B cell (primary cell): ENCODE results near the gene DYNC2H1. TPM values are rescaled to one million over a fixed set of nuclear protein-coding genes. Genes with fewer than 3 reads are reported as not detected.

Experiments used
- ATAC-seq: fragments of 200-7000 bp; cut with Tn5 transposase; one replicate; pipeline ENCODE4 v1.10.0; 2021; ENCODE audit warnings: low read depth, mild to moderate bottlenecking, moderate number of reproducible peaks, moderate library complexity
- CTCF ChIA-PET: fragments of 350-600 bp; sonication (Branson Sonifier 250); formaldehyde crosslinking; loops from one replicate; lab custom pipeline; 2021; ENCODE audit warnings: antibody characterized with exemption, inconsistent platforms; lab: Charles Lee
- POLR2A ChIA-PET: fragments of 350-600 bp; sonication (Branson Sonifier 250); formaldehyde crosslinking; loops from one replicate; lab custom pipeline; 2021; ENCODE audit warnings: antibody characterized with exemption; lab: Charles Lee
- DNase-seq: peaks from one replicate; pipeline ENCODE4 v3.0.0; 2013
- H2AFZ ChIP-seq: 2 replicates; pipeline ENCODE4 v1.6.1; 2012; ENCODE audit warnings: mild to moderate bottlenecking, low read depth, low read length; ENCODE audit not compliant: insufficient read depth, poor library complexity, severe bottlenecking
- H3K27ac ChIP-seq, 2 donors: 1 replicate in 1 of 2; 2 replicates in 1 of 2; pipeline ENCODE4 v1.5.1; 2012 to 2013; ENCODE audit warnings: low read length in 2 of 2, mild to moderate bottlenecking in 2 of 2, moderate library complexity in 1 of 2
- H3K27me3 ChIP-seq, 4 experiments: fragments of 200-600 bp in 1 of 4; sonication (generic) in 1 of 4; replicated peaks in 1 of 4; 1 replicate in 2 of 4; 2 replicates in 2 of 4; pipeline versions ENCODE4 v1.6.1 to v1.7.0; 2013 to 2016; ENCODE audit warnings: low read length in 3 of 4, mild to moderate bottlenecking in 2 of 4, mixed read lengths in 1 of 4, moderate library complexity in 1 of 4; ENCODE audit not compliant: insufficient read depth in 4 of 4, control insufficient read depth in 3 of 4; ENCODE audit errors: control extremely low read depth in 1 of 4
- H3K36me3 ChIP-seq, 2 experiments: replicated peaks in 1 of 2; 1 replicate in 1 of 2; 2 replicates in 1 of 2; pipeline versions ENCODE4 v1.6.1 to v1.7.1; 2013; ENCODE audit warnings: low read length in 1 of 2; ENCODE audit not compliant: insufficient read depth in 2 of 2, control insufficient read depth in 1 of 2; ENCODE audit errors: control extremely low read depth in 1 of 2, extremely low read depth in 1 of 2
- H3K4me1 ChIP-seq, 2 donors: fragments of 200-600 bp in 1 of 2; sonication (generic) in 1 of 2; 1 replicate in 1 of 2; 2 replicates in 1 of 2; pipeline versions ENCODE4 v1.5.1 to v1.6.1; 2013 to 2017; ENCODE audit warnings: low read length in 2 of 2; ENCODE audit not compliant: control insufficient read depth in 2 of 2, insufficient read depth in 2 of 2
- H3K4me2 ChIP-seq: replicated peaks from 2 replicates; pipeline ENCODE3; 2012; ENCODE audit warnings: mild to moderate bottlenecking, low read depth, low read length; ENCODE audit not compliant: poor library complexity, severe bottlenecking
- H3K4me3 ChIP-seq, 5 experiments: fragments of 200-600 bp in 1 of 5; sonication (generic) in 1 of 5; 1 replicate in 3 of 5; 2 replicates in 2 of 5; pipeline versions ENCODE4 v1.5.1 to v1.7.0; 2011 to 2016; ENCODE audit warnings: low read length in 4 of 5, mild to moderate bottlenecking in 4 of 5, low read depth in 2 of 5, control low read depth in 1 of 5, moderate library complexity in 1 of 5; ENCODE audit not compliant: insufficient read depth in 1 of 5; ENCODE audit errors: control extremely low read depth in 1 of 5, extremely low read depth in 1 of 5
- H3K79me2 ChIP-seq: fragments of 200-600 bp; sonication (generic); one replicate; pipeline ENCODE4 v1.6.0; 2016; ENCODE audit warnings: low read length; ENCODE audit not compliant: control insufficient read depth, insufficient read depth
- H3K9ac ChIP-seq: fragments of 200-600 bp; sonication (generic); 2 replicates; pipeline ENCODE4 v1.6.1; 2017; ENCODE audit warnings: mild to moderate bottlenecking, low read length, moderate library complexity
- H3K9me3 ChIP-seq, 3 donors: one replicate each; pipeline versions ENCODE4 v1.6.1 to v1.7.1; 2013; ENCODE audit warnings: low read length in 2 of 3; ENCODE audit not compliant: control insufficient read depth in 2 of 3, insufficient read depth in 1 of 3; ENCODE audit errors: control extremely low read depth in 1 of 3
- H4K20me1 ChIP-seq: 2 replicates; pipeline ENCODE4 v1.6.0; 2012; ENCODE audit warnings: mild to moderate bottlenecking, low read length; ENCODE audit not compliant: insufficient read depth, control insufficient read depth, poor library complexity, severe bottlenecking
- H3K27ac Mint-ChIP-seq: one replicate; pipeline ENCODE4 v1.8.0; 2021; ENCODE audit warnings: mixed read lengths
- H3K27me3 Mint-ChIP-seq: one replicate; pipeline ENCODE4 v1.8.0; 2021; ENCODE audit warnings: mixed read lengths
- H3K4me1 Mint-ChIP-seq: one replicate; pipeline ENCODE4 v1.8.0; 2021; ENCODE audit warnings: mixed read lengths
- H3K4me3 Mint-ChIP-seq: one replicate; pipeline ENCODE4 v1.8.0; 2021; ENCODE audit warnings: mixed read lengths
- H3K9me3 Mint-ChIP-seq: one replicate; pipeline ENCODE4 v1.8.0; 2022; ENCODE audit warnings: mixed read lengths; ENCODE audit not compliant: insufficient read depth
- CTCF ChIP-seq: fragments of 200-600 bp; IDR thresholded peaks from one replicate; pipeline ENCODE4 v1.8.0; 2022; ENCODE audit warnings: antibody characterized with exemption, mild to moderate bottlenecking
- EZH2 ChIP-seq: IDR thresholded peaks from 2 replicates; pipeline ENCODE4 v1.6.1; 2012; ENCODE audit warnings: borderline replicate concordance, low read depth, mild to moderate bottlenecking, moderate library complexity, low read length; ENCODE audit not compliant: insufficient read depth, poor library complexity, severe bottlenecking
- WGBS: methylation state at CpG from one replicate; pipeline ENCODE4 v1.1.5; 2013; ENCODE audit warnings: missing lambda C conversion rate; ENCODE audit not compliant: insufficient coverage; 5-methylcytosine and 5-hydroxymethylcytosine counted together
- intact Hi-C: fragments of 100-400 bp; cut with micrococcal nuclease; formaldehyde crosslinking; loops from one replicate; pipeline ENCODE4 v1.10.0; 2022
- polyA plus RNA-seq: library from polyadenylated mRNA; depleted of rRNA; stranded (reverse); fragments of >200 nt; gene quantifications from 2 replicates; pipeline ENCODE4 v1.2.3, GENCODE V29; 2012
- total RNA-seq, 2 donors: library from RNA; stranded (reverse); fragments of 120-200 nt in 1 of 2; gene quantifications; 1 replicate in 1 of 2; 2 replicates in 1 of 2; pipeline versions ENCODE4 v1.2.3 to v1.2.4, GENCODE V29; 2013 to 2022

DYNC2H1 gene
- total and polyA plus RNA-seq, 2 donors (not counting 1 experiment from before 2014, with no cell fraction given): 0.92 to 7.8 TPM

GRCh38 chr11:103396237-103396636 lies 287.0 kb downstream of the DYNC2H1 start:
- Histone ChIP-seq H3K4me3 (no peak overlapping the region), H2AFZ (no peak overlapping the region), H3K27me3 (no peaks in the 10 kb centered on the region), H3K9ac (no peak overlapping the region), H3K4me1 (no peaks in the 10 kb centered on the region), H3K79me2 (no peaks in the 10 kb centered on the region), H3K36me3 (no peaks in the 10 kb centered on the region), H3K27ac (no peak overlapping the region), H3K9me3 (peaks cover 0 to 4% (median 2%) of the 10 kb centered on the region in 3 donors), H4K20me1 (no peaks in the 10 kb centered on the region), H3K4me2 (no peak overlapping the region)
- ChIA-PET POLR2A (no interaction called here), CTCF (no interaction called here)
- no peaks in the 10 kb centered on the region for H3K4me1 Mint-ChIP-seq
- H3K9me3 Mint-ChIP-seq: no peaks in the 10 kb centered on the region
- DNase-seq (no peak), ATAC-seq (no peak)
- TF ChIP-seq CTCF: no peak
- TF ChIP-seq EZH2: no peak
- H3K27ac Mint-ChIP-seq: no peak overlapping the region
- intact Hi-C loops: no loop called here
- H3K4me3 Mint-ChIP-seq: no peak overlapping the region
- H3K27me3 Mint-ChIP-seq: no peaks in the 10 kb centered on the region
- WGBS: 93% methylated on average over 2 of the region's 2 CpGs

GRCh38 chr11:103397369-103397768 lies 288.1 kb downstream of the DYNC2H1 start:
- POLR2A ChIA-PET: no interaction called here
- no peaks in the 10 kb centered on the region for H3K4me1 ChIP-seq
- no peaks in the 10 kb centered on the region for H3K4me1 Mint-ChIP-seq
- H3K4me3 ChIP-seq: no peak overlapping the region
- H3K27ac Mint-ChIP-seq: no peak overlapping the region
- H3K9me3 ChIP-seq: peaks cover 0 to 2% (median 0%) of the 10 kb centered on the region in 3 donors
- no peaks in the 10 kb centered on the region for H4K20me1 ChIP-seq
- WGBS: no CpG with 5 or more reads among the region's 2 CpGs
- no peak for ATAC-seq
- intact Hi-C loops: no loop called here
- H3K27me3 Mint-ChIP-seq: no peaks in the 10 kb centered on the region
- no peaks in the 10 kb centered on the region for H3K36me3 ChIP-seq
- TF ChIP-seq EZH2 (no peak), CTCF (no peak)
- H3K9me3 Mint-ChIP-seq: no peaks in the 10 kb centered on the region
- H3K4me2 ChIP-seq: no peak overlapping the region
- no peaks in the 10 kb centered on the region for H3K27me3 ChIP-seq
- no peaks in the 10 kb centered on the region for H3K79me2 ChIP-seq
- H3K9ac ChIP-seq: no peak overlapping the region
- H2AFZ ChIP-seq: no peak overlapping the region
- CTCF ChIA-PET: no interaction called here
- DNase-seq: no peak
- no peak overlapping the region for H3K4me3 Mint-ChIP-seq
- H3K27ac ChIP-seq: no peak overlapping the region
